GM21381 (cell line): Measurements from ENCODE around the gene HMOX2.

ENCODE experiments used
- ATAC-seq: cut with Tn5 transposase; IDR thresholded peaks from one replicate; pipeline ENCODE4 v1.9.1; 2021; ENCODE audit warnings: mild to moderate bottlenecking, moderate library complexity; ENCODE audit not compliant: unreplicated experiment

Gene HMOX2

DNA sequence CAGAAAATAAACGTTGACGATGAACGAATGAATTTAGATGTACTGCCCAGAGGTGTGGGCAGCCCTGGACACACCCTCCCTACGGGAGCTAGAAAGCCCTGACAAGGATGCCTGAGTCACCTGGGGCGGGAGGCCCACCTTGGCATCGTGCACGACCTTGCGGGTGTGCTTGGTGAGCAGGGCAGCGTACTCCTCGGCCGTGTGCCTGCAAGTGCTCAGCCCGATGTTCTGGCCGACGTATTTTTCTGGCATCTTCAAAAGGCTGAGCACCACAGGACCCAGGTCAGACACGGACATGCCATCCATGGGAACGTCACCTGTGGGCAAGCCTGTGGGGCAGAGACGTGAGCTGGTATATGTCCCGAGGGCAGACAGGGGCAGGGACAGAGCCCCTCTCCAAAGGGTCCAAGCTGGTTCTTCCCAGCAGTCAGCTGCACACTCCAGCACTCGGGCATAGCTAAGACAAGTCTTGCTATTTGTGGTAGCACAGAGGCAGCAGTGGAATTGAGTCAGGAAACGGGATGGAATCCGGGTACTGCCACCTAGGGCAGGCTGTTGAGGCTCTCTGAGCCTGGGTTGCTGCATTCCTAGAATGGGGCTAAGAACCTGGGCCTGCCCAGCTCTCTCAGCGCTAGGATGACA lies 12.6 kb upstream of the HMOX2 start:
- ATAC-seq: no peak

DNA sequence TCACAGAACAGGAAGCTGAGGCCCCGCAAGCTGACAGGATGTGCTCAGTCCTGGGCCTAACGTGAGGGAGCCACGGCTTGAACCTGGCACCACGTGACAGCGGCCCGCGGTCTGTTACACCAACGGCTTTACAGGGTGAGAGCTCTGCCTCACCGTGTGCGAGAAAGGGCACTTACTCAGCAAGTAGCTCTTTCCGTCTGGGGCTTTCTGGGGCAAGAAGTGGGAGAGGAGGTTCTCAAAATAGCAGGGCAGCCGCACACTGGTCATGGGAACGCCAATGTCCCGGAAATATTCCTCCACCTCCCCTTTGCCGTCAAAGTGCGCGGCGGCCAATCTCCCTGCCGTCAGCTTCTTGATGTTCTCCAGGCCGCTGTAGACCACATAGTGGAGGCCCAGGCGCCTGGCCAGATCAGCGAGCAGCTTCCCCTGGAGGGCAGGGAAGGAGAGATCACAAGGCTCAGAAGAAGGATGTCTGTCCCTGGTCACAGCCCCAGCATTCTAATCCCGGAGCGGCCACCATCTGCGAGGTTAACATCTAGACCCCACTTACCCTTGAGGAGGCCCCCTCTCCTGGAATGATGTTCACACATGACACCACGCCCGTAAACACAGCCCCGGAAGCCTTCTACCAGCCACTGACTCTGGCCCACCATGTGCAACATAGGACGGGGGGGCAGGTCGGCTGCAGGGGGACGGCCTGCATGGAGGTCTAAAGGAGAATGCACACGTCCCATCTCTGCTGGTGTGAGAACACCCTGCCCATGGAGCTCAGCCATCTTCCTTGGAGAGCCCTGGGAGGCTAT lies 10.0 kb upstream of the HMOX2 start:
- no peak for ATAC-seq

DNA sequence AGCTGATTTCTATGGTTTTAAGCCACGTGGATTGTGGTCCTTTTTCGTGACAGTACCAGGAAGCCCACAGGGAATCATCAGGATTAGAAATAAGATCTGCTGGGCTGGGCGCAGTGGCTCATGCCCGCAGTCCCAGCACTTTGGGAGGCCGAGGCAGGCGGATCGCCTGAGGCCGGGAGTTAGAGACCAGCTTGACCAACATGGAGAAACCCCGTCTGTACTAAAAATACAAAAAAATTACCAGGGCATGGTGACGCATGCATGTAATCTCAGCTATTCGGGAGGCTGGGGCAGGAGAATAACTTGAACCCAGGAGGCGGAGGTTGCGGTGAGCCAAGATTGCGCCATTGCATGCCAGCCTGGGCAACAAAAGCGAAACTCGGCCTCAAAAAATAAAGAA lies 8.3 kb upstream of the HMOX2 start:
- no peak for ATAC-seq

DNA sequence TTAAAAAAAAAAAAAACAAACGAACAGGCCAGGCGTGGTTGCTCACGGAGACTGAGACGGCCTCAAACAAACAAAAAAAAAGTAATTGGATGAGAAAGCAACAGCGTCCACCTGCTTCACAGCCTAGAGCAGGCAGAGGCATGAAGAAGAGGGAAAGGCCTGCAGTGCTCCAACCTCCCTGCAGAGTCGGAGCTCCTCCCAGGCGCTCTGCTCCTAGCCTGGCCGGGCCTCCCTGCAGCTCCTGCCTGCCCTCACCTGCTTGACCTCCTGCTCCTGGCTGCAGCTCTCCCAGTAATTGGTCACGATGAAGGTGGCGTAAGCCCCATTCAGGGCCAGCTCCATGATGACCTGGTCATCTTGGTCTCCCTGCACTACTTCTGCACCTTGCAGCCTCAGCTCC lies 7.2 kb upstream of the HMOX2 start:
- ATAC-seq: no peak

DNA sequence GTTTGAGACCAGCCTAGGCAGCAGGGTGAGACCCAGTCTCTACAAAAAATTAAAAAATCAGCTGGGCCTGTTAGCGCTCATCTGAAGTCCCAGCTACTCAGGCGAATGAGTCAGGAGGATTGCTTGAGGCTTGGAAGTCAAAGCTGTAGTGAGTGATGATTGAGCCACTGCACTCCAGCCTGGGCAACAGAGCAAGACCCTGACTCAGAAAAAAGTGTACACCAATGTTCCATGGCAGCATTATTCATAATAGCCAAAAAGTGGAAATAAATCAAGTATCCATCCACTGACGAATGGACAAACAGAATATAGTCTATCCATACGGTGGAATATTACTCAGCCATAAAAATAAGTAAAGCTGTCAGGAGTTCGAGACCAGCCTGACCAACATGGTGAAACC lies 4.3 kb upstream of the HMOX2 start:
- no peak for ATAC-seq

DNA sequence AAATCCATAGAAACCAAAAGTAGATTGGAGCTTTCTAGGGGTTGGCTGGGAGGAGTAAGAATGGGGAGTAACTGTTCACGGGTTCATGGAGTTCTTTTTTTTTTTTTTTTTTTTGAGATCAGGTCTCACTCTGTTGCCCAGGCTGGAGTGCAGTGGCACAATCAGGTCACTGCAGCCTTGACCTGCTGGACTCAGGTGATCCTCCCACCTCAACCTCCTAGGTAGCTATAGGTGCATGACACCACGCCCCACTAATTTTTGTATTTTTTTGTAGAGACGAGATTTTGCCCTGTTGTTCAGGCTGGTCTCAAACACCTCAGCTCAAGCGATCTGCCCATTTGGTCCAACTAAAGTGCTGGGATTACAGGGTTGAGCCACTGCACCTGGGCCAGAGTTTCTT lies 3.3 kb upstream of the HMOX2 start:
- no peak for ATAC-seq

DNA sequence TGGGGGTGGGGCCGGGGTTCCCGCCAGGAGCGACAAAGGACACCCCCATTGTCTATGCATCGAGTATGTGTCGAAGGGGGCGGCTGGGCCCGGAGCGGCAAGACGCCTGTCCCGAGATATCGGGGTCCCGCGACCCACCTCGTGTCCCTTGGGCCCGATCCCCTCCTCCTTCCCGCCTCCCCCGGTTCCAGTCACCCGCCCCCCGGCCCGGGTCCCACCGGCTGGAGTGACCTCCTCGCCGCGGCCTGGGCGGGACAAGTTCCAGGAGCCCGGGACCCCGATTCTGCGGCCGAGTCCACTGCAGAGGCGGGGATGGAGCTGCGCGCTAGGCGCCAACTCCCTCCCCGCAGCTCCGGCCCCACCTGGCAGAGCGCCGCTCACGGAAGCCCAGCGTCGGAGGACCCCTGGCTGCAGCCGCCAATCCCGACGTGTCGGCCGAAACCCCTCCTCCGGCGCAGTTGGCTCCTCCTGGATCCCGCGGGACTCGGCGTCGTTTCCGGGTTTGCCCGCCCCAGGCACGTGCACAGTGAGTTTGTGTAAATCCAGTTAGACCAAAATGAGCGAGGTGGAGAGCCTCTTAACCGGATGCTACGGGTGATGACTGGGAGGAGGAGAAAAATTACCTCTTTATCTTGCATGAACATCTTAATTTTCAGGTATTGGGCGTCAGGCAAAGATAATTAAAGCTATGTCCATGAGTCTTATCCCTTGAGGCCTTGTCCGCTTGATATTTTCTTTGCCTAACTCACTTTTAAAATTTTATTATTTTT lies 1.8 kb upstream of the HMOX2 start, which contains the start of gene NMRAL1:
TSS of gene NMRAL1 (minus strand) at position 434 of the 770 bp plus-strand sequence. CDS start 493 bp downstream, outside the sequence.
- peak; percentile 48 for ATAC-seq

DNA sequence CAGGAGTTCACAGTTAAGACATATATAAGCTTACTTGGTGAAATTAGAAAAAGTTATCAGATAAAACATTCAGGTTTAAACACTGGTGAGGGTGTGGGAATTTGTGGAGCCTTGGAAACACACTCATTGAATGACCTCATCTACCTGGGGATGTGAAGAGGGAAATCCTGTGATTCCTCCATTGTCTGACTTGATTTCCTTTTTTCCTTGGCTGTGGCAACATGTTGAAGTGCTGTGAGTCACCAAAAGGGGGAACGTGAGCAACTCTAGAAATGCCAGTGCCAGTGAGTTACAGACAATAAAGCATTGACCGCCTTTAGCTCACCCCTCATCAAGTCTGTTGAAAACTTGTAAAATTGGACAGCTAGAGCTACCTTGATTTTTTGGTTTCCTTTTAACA lies 1.8 kb downstream of the HMOX2 start:
- no peak for ATAC-seq

DNA sequence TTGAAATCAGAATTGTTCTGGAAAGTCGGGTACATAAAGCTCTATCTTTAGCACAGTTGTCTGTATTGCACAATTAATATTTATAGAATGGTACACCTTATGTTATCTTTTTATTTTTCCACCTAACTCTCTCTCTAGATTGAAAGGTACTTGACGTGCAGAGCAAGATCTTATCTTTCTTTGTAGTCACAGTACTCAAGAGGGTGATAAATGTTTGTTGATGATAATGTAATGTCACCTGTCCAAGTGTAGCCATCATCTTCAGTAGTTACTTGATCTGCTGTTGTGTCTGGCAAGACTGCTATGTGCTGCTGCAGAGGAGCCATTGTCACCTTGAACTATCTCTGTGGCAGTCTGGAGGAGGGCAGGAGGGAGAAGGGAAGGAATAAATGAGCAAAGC lies 5.3 kb downstream of the HMOX2 start:
- no peak for ATAC-seq

DNA sequence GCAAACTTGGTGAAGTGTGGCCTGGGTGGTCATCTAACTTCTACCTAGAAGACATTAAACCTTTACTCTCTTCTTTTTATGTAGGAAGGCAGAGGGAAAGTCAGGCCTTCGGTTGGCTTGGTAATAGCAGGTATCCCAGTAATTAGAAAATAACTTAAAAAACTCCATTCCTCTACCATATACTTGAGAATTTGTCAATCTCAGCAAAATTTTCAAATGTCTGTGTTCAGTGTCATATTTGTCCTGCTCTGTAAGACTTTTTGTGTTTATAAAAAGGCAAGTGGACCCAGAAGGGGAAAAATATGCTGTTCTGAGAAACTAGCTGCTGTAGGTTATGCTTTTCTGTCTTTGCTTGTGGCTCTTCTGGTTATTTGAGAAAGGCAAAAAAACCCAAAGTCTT lies 5.8 kb downstream of the HMOX2 start:
- no peak for ATAC-seq

DNA sequence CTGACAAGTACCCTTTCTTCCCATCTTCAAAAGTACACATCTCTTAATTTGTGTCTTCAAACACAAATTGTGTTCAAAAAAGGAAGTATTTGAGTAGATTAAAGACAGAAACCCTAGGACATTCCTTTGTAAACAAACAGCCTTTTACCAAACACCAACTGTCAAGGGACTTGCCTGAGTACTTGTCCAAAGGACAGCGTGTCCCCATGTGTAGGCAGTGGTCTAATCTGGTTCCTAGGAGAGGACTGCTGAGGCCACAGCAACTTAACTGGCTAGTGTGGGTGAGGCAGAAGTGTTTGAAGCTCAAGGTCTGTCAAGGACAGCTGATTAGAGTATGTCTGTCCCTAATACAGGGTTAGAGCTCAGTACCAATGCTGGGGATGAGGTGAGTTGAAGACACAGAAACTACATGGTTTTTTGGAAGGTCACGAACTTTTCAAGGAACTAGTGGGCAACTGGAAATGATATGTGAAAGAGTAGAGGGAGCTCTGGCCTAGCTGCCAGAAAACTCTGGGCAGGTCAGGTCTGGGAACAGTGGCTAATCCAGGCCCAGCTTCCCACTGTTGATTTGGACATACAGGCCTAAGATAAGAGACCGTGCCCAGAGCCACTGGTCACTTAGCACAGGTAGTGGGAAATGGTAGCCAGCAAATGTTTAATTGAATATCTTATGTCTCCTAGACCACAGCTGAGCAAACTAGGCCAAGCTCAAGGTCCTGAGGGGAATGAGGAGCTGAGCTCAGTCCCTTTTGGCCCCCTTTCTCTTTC lies 10.1 kb downstream of the HMOX2 start:
- ATAC-seq: no peak

DNA sequence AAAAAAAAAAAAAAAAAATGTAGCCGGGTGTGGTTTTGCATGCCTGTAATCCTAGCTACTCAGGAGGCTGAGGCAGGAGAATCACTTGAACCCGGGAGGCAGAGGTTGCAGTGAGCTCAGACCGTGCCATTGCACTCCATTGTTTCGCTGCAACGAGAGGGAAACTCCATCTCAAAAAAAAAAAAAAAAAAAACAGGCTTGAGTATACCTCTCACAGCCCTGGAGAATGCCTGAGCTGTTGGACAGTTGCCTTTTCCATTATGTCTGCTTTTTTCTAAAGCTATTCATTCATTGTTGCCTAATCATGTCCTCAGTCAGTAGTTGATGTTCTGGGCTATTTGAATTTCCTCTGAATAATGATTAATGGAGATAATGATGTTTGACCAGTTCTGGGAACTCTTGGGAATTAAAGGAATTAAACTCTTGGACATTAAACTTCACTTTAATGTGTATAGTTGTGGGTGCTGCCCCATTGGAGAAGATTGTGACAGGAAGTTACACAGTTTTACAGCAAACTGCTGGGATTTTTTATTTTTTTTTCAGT lies 11.8 kb downstream of the HMOX2 start:
- ATAC-seq: no peak

DNA sequence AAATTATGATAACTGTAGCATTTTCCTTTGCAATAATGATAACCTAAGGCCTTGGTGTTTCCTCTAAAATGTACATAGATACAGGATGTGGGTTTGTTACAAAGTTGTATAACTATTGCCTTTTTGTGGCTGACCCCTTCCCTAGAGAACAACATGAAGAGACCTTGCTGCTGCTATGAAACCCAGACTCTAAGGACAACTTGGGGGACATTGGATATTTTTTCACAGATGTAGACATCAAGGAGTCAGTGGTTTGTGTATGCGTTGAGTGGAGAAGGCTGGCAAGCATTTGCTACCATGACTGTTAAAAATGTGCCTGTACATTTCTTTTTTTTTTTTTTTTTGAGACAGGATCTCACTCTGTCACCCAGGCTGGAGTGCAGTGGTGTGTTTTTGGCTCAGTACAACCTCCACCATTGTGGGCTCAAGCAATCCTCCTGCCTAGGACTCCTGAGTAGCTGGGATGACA lies 12.3 kb downstream of the HMOX2 start:
- ATAC-seq: no peak

DNA sequence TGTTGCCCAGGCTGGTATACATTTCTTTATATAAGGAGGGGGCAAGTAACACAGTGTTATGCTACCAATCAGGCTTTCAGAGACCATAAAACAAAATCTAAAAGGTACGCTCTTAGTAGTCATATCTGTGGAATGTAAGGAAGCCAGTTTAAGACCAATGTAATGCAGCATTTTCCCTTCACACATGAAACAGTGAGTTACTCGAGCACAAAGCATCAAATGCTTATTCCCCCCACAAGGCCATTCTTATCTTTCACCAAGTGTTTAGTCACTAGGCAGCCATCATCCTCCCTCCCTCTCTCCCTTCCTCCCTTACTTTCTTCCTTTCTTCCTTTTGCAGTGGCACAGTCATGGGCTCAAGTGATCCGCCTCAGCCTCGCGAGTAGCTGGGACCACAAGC lies 12.8 kb downstream of the HMOX2 start:
- no peak for ATAC-seq

DNA sequence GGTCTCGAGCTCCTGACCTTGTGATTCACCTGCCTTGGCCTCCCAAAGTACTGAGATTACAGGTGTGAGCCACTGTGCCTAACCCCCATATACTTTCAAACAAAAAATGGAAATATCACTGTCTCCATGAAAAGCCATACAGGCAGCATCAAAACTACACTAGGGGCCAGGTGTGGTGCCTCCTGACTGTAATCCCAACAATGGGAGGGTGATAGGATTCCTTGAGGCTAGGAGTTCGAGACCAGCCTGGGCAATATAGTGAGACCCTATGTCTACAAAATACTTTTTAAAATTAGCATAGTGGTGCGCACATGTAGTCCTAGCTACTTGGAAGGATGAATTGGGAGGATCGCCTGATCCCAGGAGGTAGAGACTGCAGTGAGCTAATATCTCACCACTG lies 15.7 kb downstream of the HMOX2 start:
- no peak for ATAC-seq

DNA sequence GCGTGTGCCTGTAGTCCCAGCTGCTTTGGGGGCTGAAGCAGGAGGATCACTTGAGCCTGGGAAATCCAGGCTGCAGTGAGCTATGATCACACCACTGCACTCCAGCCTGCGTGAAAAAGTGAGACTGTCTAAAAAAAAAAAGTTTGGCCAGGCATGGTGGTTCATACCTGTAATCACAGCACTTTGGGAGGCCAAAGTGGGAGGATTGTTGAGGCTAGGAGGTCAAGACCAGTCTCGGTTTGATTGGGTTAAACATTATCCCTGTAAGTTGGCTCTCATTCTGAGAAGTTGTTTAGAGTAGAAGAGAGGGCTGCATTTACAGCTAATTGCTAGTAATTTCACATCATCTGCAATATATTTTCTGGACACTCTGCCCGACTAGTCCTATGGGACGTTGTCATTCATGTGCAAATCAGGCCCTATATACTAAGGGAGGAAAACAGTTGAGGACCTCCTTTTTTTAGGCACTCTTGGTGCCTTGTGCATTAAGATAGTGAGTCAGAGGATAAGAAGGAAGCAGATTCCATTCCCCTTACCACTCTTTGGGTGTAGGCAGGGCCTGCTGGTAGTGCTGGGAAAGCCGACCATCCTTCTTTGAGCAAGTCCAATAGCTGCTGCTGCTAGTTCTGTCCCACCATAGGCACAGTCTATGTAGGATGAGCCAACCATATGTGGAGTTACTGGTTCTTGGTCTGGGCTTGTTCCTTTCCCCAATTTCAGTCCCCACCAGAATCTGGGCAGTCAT lies 18.7 kb downstream of the HMOX2 start:
- no peak for ATAC-seq

DNA sequence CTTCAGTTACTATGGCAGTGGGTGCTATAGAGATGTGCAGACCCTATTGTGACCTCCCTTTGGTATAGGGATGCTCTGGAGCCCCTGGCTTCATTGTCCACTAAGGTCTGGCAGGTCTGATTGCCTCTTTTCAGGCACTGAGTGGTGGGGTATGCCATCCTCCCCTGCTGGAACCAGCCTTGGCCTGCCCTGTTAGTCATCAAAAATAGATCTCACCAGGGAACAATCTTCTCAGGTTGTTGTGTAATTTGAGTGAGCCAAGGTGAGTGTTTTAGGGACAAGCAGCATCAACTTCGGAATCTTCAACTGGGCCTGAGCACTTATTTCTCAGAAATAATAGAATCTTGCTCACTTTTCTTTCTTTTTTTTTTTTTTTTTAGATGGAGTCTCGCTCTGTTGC lies 19.6 kb downstream of the HMOX2 start:
- no peak for ATAC-seq

DNA sequence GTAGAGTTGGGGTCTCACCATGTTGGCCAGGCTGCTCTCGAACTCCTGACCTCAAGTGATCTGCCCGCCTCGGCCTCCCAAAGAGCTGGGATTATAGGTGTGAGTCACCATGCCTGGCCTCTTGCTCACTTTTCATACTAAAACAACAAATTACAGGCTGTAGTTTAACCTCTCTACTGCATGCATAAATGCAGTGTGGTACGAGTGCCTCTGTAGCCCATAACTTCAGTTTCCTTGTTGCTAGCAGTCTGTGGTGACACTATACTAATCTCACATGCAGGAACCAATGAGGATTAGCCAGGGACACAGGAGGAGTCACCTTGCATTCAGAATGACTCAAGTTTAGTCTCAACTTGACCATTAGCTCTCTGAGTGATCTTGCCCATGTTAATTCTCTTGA lies 20.1 kb downstream of the HMOX2 start:
- no peak for ATAC-seq

DNA sequence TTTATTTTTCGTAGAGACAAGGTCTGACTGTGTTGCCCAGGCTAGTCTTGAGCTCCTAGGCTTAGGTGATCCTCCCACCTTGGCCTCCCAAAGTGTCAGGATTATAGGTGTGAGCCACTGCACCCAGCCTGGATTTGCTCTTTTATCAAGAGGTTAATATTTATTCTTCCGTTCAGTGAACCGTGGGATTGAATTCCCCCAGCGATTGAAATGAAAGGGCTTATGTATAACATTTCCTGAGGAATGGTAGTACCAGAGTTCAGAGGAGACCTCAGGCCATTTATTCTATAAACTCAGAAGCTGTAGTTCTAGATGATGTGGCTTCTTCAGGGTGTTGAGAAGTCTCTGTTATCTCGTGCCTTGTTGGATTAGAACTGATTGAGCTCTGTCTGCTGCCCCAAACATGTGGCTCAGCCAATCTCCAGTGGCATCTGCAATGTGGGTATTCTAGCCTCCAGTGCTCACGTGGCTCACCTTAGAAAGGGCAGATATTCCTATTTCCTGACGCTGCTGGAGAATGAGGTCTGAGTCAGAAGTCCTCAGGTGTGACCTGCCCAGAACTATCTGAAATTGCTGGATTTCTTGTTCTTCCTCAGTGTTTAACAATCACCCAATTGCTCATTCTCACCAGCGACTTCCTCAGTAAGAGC lies 22.5 kb downstream of the HMOX2 start:
- ATAC-seq: no peak

DNA sequence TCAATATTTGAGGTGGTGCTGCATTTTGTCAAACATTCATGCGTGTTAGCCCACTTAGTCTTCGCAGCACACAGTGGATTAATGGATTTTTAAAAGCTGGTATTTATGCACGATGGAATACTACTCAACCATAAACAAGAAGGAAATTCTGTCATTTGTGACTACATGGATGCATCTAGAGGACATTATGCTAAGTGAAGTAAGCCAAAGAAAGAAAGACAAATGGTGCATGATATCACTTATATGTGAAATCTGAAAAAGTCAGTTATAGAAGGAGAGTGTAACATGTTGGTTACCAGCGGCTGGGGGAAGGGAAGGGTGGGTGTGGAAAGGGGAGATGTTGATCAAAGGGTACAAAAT lies 23.0 kb downstream of the HMOX2 start:
- no peak for ATAC-seq
